Right lobe of liver (tissue), 4 donors: ENCODE results near the gene MAPKAP1.

Experiments used
- POLR2A ChIP-seq: fragments of 450-650 bp; IDR thresholded peaks from one replicate; pipeline ENCODE4 v1.6.1; 2017; ENCODE audit warnings: antibody characterized with exemption, mild to moderate bottlenecking
- TF ChIP-seq, protein P1 (sequence below), 4 donors: fragments of 200-600 bp in 3 of 4; fragments of 450-650 bp in 1 of 4; IDR thresholded peaks; one replicate each; pipeline versions ENCODE4 v1.5.1 to v1.8.0; 2016 to 2022; ENCODE audit warnings: antibody characterized with exemption in 4 of 4, mild to moderate bottlenecking in 2 of 4
- donor health status: DM: no; HTN: no; CAD: no.
- donor health status: DM: no; HTN: no; CAD: no.
- donor health status: DM: no; HTN: yes; CAD: no.

GRCh38 chr9:125470767-125471580, 236.0 kb downstream of the MAPKAP1 start:
- TF ChIP-seq POLR2A, result no peak
- TF ChIP-seq, protein P1, sequence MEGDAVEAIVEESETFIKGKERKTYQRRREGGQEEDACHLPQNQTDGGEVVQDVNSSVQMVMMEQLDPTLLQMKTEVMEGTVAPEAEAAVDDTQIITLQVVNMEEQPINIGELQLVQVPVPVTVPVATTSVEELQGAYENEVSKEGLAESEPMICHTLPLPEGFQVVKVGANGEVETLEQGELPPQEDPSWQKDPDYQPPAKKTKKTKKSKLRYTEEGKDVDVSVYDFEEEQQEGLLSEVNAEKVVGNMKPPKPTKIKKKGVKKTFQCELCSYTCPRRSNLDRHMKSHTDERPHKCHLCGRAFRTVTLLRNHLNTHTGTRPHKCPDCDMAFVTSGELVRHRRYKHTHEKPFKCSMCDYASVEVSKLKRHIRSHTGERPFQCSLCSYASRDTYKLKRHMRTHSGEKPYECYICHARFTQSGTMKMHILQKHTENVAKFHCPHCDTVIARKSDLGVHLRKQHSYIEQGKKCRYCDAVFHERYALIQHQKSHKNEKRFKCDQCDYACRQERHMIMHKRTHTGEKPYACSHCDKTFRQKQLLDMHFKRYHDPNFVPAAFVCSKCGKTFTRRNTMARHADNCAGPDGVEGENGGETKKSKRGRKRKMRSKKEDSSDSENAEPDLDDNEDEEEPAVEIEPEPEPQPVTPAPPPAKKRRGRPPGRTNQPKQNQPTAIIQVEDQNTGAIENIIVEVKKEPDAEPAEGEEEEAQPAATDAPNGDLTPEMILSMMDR (IDR thresholded peaks at IDR 0.05), result no peak
